Measurements from ENCODE around the gene MPRIP. TPM values are rescaled to one million over a fixed set of nuclear protein-coding genes. Genes with fewer than 3 reads are reported as not detected.

MPRIP gene
- total RNA-seq, 4 donors from 2014 or later: 122 to 207 (median 145) TPM

GRCh38 chr17:17124341-17124740 is 82.1 kb downstream of the MPRIP start:
- Histone ChIP-seq H3K4me1 (peaks cover 33% of the 10 kb centered on the region), H3K9me3 (no peaks in the 10 kb centered on the region), H3K36me3 (peaks cover 20% of the 10 kb centered on the region), H3K4me3 (no peak overlapping the region), H3K27ac (no peak overlapping the region), H3K27me3 (no peaks in the 10 kb centered on the region)
- TF ChIP-seq POLR2AphosphoS5 (IDR thresholded peaks at IDR 0.05) (no peak), EP300 (IDR thresholded peaks at IDR 0.05) (no peak), POLR2A (IDR thresholded peaks at IDR 0.05) (no peak), CTCF (IDR thresholded peaks at IDR 0.05) (no peak)
- DNase-seq (ENCODE audit: low spot score in 2 of 2): no peak
- WGBS: 95% methylated on average over 3 of the region's 3 CpGs

- H3K27ac ChIP-seq: no peak overlapping the region
- peaks cover 30% of the 10 kb centered on the region for H3K4me1 ChIP-seq
Measured at GRCh38 chr17:17125136-17126084, 83.2 kb downstream of the MPRIP start.

GRCh38 chr17:17126131-17127110 is 84.2 kb downstream of the MPRIP start:
- Histone ChIP-seq H3K27ac (no peak overlapping the region), H3K27me3 (no peaks in the 10 kb centered on the region), H3K4me1 (peaks cover 23% of the 10 kb centered on the region), H3K4me3 (no peak overlapping the region), H3K9me3 (no peaks in the 10 kb centered on the region), H3K36me3 (peaks cover 39% of the 10 kb centered on the region)
- no peak for DNase-seq (ENCODE audit: low spot score in 2 of 2)
- 73% methylated on average over 21 of the region's 21 CpGs for WGBS
- TF ChIP-seq POLR2AphosphoS5 (IDR thresholded peaks at IDR 0.05) (no peak), EP300 (IDR thresholded peaks at IDR 0.05) (no peak), POLR2A (IDR thresholded peaks at IDR 0.05) (no peak), CTCF (IDR thresholded peaks at IDR 0.05) (no peak)

More at GRCh38 chr17:17125136-17126084, 83.2 kb downstream of the MPRIP start:
- Histone ChIP-seq H3K9me3 (no peaks in the 10 kb centered on the region), H3K4me3 (no peak overlapping the region), H3K27me3 (no peaks in the 10 kb centered on the region), H3K36me3 (peaks cover 29% of the 10 kb centered on the region)
- TF ChIP-seq CTCF (IDR thresholded peaks at IDR 0.05): no peak
- no peak for TF ChIP-seq EP300 (IDR thresholded peaks at IDR 0.05)
- TF ChIP-seq POLR2A (IDR thresholded peaks at IDR 0.05): no peak
- no peak for TF ChIP-seq POLR2AphosphoS5 (IDR thresholded peaks at IDR 0.05)
- DNase-seq (ENCODE audit: low spot score in 2 of 2): no peak
- 78% methylated on average over 4 of the region's 6 CpGs for WGBS

- Histone ChIP-seq H3K4me1 (peaks cover 20% of the 10 kb centered on the region), H3K27me3 (no peaks in the 10 kb centered on the region), H3K4me3 (no peak overlapping the region), H3K27ac (no peak overlapping the region), H3K36me3 (peaks cover 46% of the 10 kb centered on the region), H3K9me3 (no peaks in the 10 kb centered on the region)
- WGBS: 81% methylated on average over 6 of the region's 6 CpGs
- no peak for DNase-seq (ENCODE audit: low spot score in 2 of 2)
- no peak for TF ChIP-seq EP300 (IDR thresholded peaks at IDR 0.05)
- no peak for TF ChIP-seq POLR2A (IDR thresholded peaks at IDR 0.05)
- TF ChIP-seq CTCF (IDR thresholded peaks at IDR 0.05): no peak
- no peak for TF ChIP-seq POLR2AphosphoS5 (IDR thresholded peaks at IDR 0.05)
Measured at GRCh38 chr17:17127156-17127555, 84.9 kb downstream of the MPRIP start.
